ENCODE measurements around the gene PSME2.

The PSME2 gene

GRCh38 chr14:24132976-24133375, 13.4 kb downstream of the PSME2 start:
- no peak for DNase-seq

DNA sequence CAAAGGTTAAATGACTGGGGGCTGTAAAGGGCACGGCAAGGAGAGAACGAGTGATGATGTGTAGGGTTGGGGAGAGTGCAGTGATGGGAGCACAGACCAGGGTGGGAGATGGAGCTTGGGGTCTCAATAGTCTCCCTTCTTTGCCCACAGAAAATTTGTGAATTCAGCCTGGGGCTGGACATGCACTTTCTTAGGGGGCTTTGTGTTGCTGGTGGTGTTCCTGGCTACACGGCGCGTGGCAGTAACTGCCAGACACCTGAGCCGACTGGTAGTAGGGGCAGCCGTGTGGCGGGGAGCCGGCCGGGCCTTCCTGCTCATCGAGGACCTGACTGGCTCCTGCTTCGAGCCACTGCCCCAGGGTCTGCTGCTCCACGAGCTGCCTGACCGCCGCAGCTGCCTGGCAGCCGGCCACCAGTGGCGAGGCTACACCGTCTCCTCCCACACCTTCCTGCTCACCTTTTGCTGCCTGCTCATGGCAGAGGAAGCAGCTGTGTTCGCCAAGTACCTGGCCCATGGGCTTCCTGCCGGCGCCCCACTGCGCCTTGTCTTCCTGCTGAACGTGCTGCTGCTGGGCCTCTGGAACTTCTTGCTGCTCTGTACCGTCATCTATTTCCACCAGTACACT, 14.2 kb downstream of the PSME2 start:
- DNase-seq, result no peak

DNA sequence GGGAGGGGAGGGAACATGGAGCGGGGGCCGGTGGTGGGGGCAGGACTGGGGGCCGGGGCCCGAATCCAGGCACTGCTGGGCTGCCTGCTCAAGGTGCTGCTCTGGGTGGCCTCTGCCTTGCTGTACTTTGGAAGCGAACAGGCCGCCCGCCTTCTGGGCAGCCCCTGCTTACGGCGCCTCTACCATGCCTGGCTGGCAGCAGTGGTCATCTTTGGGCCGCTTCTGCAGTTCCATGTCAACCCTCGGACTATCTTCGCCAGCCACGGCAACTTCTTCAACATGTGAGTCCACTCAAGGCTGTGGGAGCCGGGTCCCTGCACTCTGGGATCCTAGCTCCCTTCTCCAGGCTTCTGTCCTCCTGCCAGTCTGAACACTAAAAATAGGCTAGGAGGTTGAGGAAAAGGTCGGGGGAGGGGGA, 14.9 kb downstream of the PSME2 start:
- no peak for DNase-seq

GRCh38 chr14:24130717-24131548, 15.5 kb downstream of the PSME2 start:
- no peak for DNase-seq

GRCh38 chr14:24130380-24130716, 16.1 kb downstream of the PSME2 start, which contains the start of gene FITM1:
TSS of gene FITM1 (plus strand) at chr14:24130659. CDS start at chr14:24131564, 905 bp downstream.
- no peak for DNase-seq

- DNase-seq, result no peak
Observed at GRCh38 chr14:24129410-24129998, 16.9 kb downstream of the PSME2 start.

DNA sequence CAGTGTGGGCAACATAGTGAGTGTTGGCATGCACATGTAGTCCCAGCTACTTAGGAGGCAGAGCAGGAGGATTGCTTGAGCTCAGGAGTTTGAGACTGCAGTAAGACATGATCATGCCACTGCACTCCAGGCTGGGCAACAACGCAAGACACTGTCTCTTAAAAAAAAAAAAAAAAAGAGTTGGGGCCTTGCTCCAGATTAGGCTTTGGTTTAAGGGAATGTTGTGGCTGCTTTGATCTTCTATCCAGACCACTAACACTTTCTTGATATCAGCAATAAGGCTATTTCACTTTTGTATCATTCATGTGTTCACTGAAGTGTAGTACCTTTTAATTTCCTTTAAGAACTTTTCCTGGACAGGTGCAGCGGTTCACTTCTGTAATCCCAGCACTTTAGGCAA, 18.7 kb downstream of the PSME2 start:
- DNase-seq, result no peak

DNA sequence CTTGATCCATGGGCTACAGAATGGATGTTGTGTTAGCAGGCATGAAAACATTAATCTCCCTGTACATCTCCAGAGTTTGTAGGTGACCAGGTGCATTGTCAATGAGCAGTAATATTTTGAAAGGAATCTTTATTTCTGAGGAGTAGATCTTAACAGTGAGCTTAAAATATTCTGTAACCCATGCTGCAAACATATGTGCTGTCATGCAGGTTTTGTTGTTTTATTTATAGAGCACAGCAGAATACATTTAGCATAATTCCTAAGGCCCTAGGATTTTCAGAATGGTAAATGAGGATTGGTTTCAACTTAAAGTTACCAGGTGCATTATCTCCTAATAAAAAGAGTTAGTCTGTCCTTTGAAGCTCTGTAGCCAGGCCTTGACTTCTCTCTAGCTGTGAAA, 19.5 kb downstream of the PSME2 start:
- DNase-seq, result no peak

- DNase-seq, result no peak
Observed at GRCh38 chr14:24123424-24124417, 22.7 kb downstream of the PSME2 start.

GRCh38 chr14:24122898-24123297, 23.5 kb downstream of the PSME2 start:
- DNase-seq, result no peak

DNA sequence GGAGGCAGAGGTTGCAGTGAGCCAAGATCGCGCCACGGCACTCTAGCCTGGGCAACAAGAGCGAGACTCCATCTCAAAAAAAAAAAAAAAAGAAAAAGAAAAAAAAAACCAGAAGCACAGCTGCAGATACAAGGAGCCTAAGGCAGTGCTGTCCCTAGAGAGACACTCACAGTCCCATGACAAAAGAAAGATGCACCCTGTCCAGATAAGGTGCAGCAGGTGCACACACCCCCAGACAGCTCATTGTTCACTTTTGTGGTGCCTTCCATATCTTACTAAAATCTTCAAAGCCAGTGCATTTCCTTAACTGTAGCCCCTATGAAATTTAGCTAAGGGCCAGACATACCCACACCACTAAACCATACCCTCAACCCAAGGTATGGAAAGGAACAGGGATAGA, 24.0 kb downstream of the PSME2 start:
- DNase-seq, result no peak

DNA sequence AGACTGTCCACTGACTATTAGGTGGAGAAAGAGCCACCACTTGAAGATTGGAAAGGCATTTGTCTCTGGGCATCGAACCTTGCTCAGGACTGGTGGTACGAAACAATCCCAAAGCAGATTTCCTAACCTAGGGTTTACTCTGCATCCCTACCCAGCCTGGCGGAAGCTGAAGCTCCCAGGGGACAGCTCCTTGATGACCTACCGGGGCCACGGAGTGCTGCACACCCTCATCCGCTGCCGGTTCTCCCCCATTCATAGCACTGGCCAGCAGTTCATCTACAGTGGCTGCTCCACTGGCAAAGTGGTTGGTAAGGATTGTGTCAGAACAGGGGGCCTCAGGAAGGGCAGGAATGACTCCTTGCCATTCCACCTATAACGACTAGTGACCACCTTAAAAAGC, 25.2 kb downstream of the PSME2 start:
- no peak for DNase-seq

- no peak for DNase-seq
Observed at GRCh38 chr14:24119691-24120090, 26.7 kb downstream of the PSME2 start.

DNA sequence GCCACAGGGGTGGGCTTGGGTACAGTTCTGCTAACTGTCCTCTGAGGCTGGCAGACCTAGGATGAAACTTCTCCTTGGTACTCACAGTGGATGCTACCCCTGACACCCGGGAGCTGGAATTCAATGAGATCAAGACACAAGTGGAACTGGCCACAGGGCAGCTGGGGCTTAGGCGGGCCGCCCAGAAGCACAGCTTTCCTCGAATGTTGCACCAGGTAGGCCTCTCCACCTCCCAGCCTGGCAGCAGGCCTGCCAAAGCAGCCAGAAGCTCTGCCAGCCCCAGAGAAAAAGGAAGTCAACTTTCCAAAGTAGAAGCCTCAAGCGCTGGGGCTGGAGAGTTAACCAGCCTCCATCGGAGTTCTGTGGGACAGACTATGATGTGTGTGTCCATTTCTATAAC, 29.2 kb downstream of the PSME2 start:
- no peak for DNase-seq

DNA sequence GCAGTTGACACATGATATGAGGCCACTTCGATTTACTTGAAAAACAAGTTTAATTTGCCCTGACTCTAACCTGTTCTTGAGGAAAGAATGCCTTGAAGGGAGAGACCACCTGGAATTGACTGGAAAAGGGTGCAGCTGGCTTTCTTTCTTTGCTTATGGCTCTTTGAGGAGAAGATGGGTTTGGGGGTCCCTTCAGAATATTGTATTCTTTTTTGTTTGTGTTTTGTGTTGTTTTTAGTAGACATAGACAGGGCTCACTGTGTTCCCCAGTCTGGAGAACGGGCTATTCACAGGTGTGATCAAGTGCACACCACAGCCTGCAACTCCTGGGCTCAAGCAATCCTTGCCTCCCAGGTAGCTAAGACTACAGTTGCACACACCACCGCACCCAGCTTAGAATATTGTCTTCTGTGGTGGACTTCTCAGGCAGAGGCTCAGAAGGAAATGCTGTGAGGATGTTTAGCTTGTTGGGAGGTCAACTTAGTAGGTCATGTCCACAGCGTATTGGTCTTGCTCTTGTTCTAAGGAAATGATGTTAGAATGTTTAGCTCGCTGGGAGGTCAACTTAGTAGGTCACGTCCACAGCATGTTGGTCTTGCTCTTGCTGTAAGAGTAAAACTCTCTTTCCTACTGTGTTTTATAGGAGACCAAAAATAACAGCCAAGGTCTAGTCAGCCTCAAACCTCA, 30.1 kb downstream of the PSME2 start:
- no peak for DNase-seq

- no peak for DNase-seq
Observed at GRCh38 chr14:24115422-24116127, 30.8 kb downstream of the PSME2 start.

DNA sequence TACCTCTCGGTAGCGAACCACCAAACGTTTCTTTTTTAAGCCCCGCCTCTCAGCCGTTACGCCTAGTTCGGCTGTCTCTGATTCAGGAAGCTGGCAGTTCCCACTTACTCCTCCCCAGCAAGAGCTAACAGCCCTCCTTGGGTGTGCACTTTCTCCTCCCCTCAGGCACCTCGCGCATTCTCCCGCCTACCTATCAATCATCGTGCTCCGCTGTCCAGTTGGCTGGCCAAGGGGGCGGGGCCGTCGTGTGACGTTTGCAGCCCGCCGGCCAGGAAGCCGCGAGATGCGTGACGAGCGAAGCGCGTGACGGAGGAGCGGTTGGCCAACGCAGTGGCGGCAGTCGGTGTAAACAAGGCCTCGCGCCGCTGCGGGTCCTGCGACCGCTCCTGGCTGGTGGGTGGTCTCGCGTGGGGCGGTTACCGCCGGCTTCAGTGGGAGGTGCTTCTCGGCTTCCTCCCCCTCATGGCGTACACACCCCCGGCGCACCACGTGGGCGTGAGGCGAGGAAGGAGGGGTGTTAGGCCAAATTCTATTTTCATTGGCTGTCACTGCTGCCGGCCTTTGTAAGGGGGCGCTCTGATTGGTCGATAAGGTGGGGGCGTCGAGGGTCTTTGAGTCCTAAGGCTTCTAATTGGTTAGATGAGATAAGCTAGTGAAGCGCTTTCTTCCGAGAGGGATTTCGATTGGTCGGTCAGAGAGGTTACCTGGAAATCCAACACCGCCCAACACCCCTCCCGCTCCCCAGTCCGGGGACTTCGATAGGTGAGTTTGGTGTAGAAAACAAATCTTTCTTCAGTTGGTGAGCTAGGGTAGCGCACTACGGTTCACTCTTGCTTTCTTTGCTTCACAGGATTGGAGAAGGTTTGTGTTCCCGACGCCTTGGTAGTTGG, 31.6 kb downstream of the PSME2 start, which contains the start of the genes DCAF11 and NRL:
Gene DCAF11, plus strand, starts transcription at position 246 of the 890 bp plus-strand sequence. CDS start 818 bp downstream, outside the sequence.
Gene NRL, minus strand, starts transcription at position 418 of the 890 bp plus-strand sequence. CDS start 32,101 bp downstream, outside the sequence.
- peak; percentile 96 to 98 for DNase-seq

DNA sequence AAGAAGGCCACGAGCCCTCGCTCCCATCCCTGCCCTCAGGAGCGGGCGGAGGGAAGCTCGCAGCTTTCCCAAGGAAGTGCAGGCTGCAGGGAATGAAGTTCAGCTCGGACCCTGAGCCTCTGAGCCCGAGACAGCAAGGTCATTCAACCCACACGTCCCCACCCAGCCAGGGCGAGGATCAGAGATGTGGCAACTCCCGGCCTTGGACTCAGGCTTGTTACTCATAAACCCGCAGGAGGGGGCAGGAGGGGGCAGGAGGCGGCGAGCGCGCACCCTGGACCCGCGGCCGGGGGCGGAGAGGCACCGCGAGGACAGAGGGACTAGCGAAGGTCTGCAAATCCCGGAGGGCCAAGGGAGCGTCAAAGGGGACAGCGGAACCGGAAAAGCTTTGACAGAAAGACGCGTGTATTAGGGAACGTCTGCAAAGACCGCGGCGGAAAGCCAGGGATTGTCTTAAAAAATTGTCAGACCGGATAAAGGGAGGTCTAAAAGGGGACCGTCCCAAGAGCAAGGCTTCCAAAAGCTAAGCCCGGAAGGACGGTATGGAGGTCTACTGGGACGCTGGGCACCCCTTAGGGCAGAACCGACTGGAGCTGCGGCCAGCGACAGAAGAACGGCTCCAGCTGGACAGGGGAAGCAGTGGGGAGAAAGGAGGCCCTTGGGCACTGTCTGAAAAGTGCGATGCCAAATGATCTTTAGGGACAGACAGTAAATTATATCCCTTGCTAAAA, 32.4 kb downstream of the PSME2 start:
- DNase-seq, result peak; percentile 69 to 70

- DNase-seq, result no peak
Observed at GRCh38 chr14:24113379-24113800, 33.0 kb downstream of the PSME2 start.
